Activated CD8-positive, alpha-beta T cell treated with anti-CD3 and anti-CD28 coated beads for 36 hours (primary cell): ENCODE measurements around the gene ANKRD13D. TPM values are rescaled to one million over a fixed set of nuclear protein-coding genes. Genes with fewer than 3 reads are reported as not detected.

ENCODE experiments used
- ATAC-seq: fragments of 200-7000 bp; cut with Tn5 transposase; one replicate; pipeline ENCODE4 v1.10.0; 2021; ENCODE audit warnings: mild to moderate bottlenecking, moderate library complexity
- CTCF ChIA-PET: fragments of 350-600 bp; sonication (Branson Sonifier 250); formaldehyde crosslinking; loops from one replicate; lab custom pipeline; 2021; ENCODE audit warnings: antibody characterized with exemption; lab: Charles Lee
- POLR2A ChIA-PET: fragments of 350-600 bp; sonication (Branson Sonifier 250); formaldehyde crosslinking; loops from one replicate; lab custom pipeline; 2021; ENCODE audit warnings: antibody characterized with exemption; lab: Charles Lee
- DNase-seq: peaks from one replicate; pipeline ENCODE4 v3.0.0-alpha.2; 2020
- H3K27ac Mint-ChIP-seq: one replicate; pipeline ENCODE4 v1.8.0; 2021; ENCODE audit warnings: mild to moderate bottlenecking, mixed read lengths
- H3K27me3 Mint-ChIP-seq: one replicate; pipeline ENCODE4 v1.8.0; 2021; ENCODE audit warnings: mixed read lengths
- H3K36me3 Mint-ChIP-seq: one replicate; pipeline ENCODE4 v1.8.0; 2021; ENCODE audit warnings: low read depth, mixed read lengths
- H3K4me1 Mint-ChIP-seq: one replicate; pipeline ENCODE4 v1.8.0; 2021; ENCODE audit warnings: low read depth, mixed read lengths
- H3K4me3 Mint-ChIP-seq: one replicate; pipeline ENCODE4 v1.8.0; 2021; ENCODE audit warnings: mild to moderate bottlenecking, moderate library complexity, mixed read lengths
- H3K9me3 Mint-ChIP-seq: one replicate; pipeline ENCODE4 v1.8.0; 2021; ENCODE audit warnings: mixed read lengths
- CTCF ChIP-seq: fragments of 200-600 bp; IDR thresholded peaks from one replicate; pipeline ENCODE4 v1.8.0; 2022; ENCODE audit warnings: antibody characterized with exemption, mild to moderate bottlenecking
- intact Hi-C: fragments of 100-400 bp; cut with micrococcal nuclease; formaldehyde crosslinking; loops from one replicate; pipeline ENCODE4 v1.10.0; 2022
- total RNA-seq, 2 experiments: library from RNA; stranded (reverse); gene quantifications; one replicate each; pipeline ENCODE4 v1.2.3, GENCODE V29; 2021

Gene ANKRD13D
- total RNA-seq, 2 experiments from 2014 or later, result 75.4 to 78.7 TPM

GRCh38 chr11:67332081-67332691 is 43.1 kb downstream of the ANKRD13D start:
- ATAC-seq (no peak), DNase-seq (no peak)
- CTCF ChIA-PET, result interaction anchor here (1.1 to 3.1 kb wide), 5 partner anchors 12 to 51 kb away, joined by 3 to 12 read pairs (median 8); no protein-coding TSS in a partner anchor
- Mint-ChIP-seq H3K27ac (no peak overlapping the region), H3K9me3 (no peaks in the 10 kb centered on the region), H3K27me3 (no peaks in the 10 kb centered on the region), H3K36me3 (no peaks in the 10 kb centered on the region), H3K4me1 (no peaks in the 10 kb centered on the region), H3K4me3 (no peak overlapping the region)
- intact Hi-C loops, result no loop called here
- POLR2A ChIA-PET, result interaction anchor here (0.7 kb wide), 1 partner anchor 12 kb away, joined by 3 read pairs; no protein-coding TSS in a partner anchor
- no peak for TF ChIP-seq CTCF

GRCh38 chr11:67337257-67337656 is 48.2 kb downstream of the ANKRD13D start:
- ATAC-seq (no peak), DNase-seq (no peak)
- no peaks in the 10 kb centered on the region for H3K4me1 Mint-ChIP-seq
- POLR2A ChIA-PET, result no interaction called here
- H3K27ac Mint-ChIP-seq, result no peak overlapping the region
- no peaks in the 10 kb centered on the region for H3K36me3 Mint-ChIP-seq
- CTCF ChIA-PET, result interaction anchor here (0.7 to 4.2 kb wide), 4 partner anchors 9 to 45 kb away, joined by 3 to 40 read pairs (median 16); partner anchors contain the start of gene POLD4
- no peaks in the 10 kb centered on the region for H3K9me3 Mint-ChIP-seq
- no peak overlapping the region for H3K4me3 Mint-ChIP-seq
- no peaks in the 10 kb centered on the region for H3K27me3 Mint-ChIP-seq
- TF ChIP-seq CTCF, result no peak
- intact Hi-C loops, result no loop called here

- ATAC-seq (peak; percentile 59), DNase-seq (peak; percentile 55)
- intact Hi-C loops, result no loop called here
- H3K4me3 Mint-ChIP-seq, result no peak overlapping the region
- peak overlapping the region; percentile 89 for H3K27ac Mint-ChIP-seq
- CTCF ChIA-PET, result interaction anchor here (0.7 to 7.0 kb wide), 13 partner anchors 7 to 263 kb away, joined by 3 to 109 read pairs (median 23); partner anchors contain the start of genes CLCF1, GRK2 and POLD4
- H3K36me3 Mint-ChIP-seq, result peaks cover 3% of the 10 kb centered on the region
- H3K4me1 Mint-ChIP-seq, result peaks cover 42% of the 10 kb centered on the region
- no peak for TF ChIP-seq CTCF
- no peaks in the 10 kb centered on the region for H3K27me3 Mint-ChIP-seq
- H3K9me3 Mint-ChIP-seq, result no peaks in the 10 kb centered on the region
- POLR2A ChIA-PET, result interaction anchor here (0.8 to 0.9 kb wide), 2 partner anchors 11 to 23 kb away, joined by 3 to 5 read pairs; no protein-coding TSS in a partner anchor
Measured at GRCh38 chr11:67344264-67344663, 55.2 kb downstream of the ANKRD13D start.

GRCh38 chr11:67345247-67345919 is 56.3 kb downstream of the ANKRD13D start:
- peaks cover 3% of the 10 kb centered on the region for H3K36me3 Mint-ChIP-seq
- H3K4me3 Mint-ChIP-seq, result no peak overlapping the region
- peak overlapping the region; percentile 89 for H3K27ac Mint-ChIP-seq
- CTCF ChIA-PET, result interaction anchor here (0.7 to 7.0 kb wide), 39 partner anchors 8 to 346 kb away, joined by 3 to 109 read pairs (median 5); partner anchors contain the start of genes ANKRD13D, CLCF1, GRK2 and POLD4
- no peaks in the 10 kb centered on the region for H3K9me3 Mint-ChIP-seq
- peak; percentile 50 for ATAC-seq
- no peaks in the 10 kb centered on the region for H3K27me3 Mint-ChIP-seq
- intact Hi-C loops, result no loop called here
- H3K4me1 Mint-ChIP-seq, result peaks cover 42% of the 10 kb centered on the region
- POLR2A ChIA-PET, result interaction anchor here (0.6 to 2.1 kb wide), 7 partner anchors 24 to 120 kb away, joined by 3 to 8 read pairs (median 4); partner anchors contain the start of genes CLCF1 and RAD9A
- TF ChIP-seq CTCF, result no peak
- peak; percentile 30 for DNase-seq
